GM11168 (cell line): Measurements from ENCODE around the gene C1GALT1C1.
"Not testable (repeated sequence)": the region's sequence is repeated elsewhere in the genome, so short reads cannot be mapped to it uniquely, and the experiment has no call there.

Experiments used
- in situ Hi-C: fragments of 300-500 bp; cut with MboI; formaldehyde crosslinking; loops from one replicate; pipeline ENCODE4 v1.12.0; 2022; ENCODE audit warnings: low sequenced_read_pairs; ENCODE audit not compliant: unreplicated experiment

The C1GALT1C1 gene

GRCh38 chrX:120629667-120630537, at the start of gene C1GALT1C1:
C1GALT1C1 (minus strand) TSS chrX:120630054; CDS start chrX:120627166, 2,888 bp downstream.
- in situ Hi-C loops: loop anchor here (10.0 kb wide), 1 partner anchor 125 kb away; no protein-coding TSS in a partner anchor

DNA sequence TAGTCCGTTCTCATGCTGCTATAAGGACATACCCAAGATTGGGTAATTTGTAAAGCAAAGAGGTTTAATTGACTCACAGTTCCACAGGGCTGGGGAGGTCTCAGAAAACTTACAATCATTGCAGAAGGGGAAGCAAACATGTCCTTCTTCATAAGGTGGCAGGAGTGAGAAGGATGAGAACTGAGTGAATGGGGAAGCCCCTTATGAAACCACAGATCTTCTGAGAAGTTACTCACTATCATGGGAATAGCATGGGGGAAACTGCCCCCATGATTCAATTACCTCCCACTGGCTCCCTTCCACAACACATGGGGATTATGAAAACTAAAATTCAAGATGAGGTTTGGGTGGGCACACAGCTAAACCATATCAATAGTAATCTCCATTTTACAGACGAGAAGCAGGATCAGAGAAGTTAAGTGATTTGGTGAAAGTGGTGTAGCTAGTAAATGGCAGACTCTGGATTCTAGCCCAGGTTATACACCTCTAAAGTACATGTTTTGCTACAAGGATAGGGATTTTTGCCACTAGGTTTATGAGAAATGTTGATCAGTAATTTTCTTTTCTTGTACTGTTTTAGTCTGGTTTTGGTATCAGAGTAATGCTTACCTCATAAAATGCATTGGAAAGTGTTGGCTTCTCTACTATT, 47.3 kb upstream of the C1GALT1C1 start:
- in situ Hi-C loops: no loop called here

- in situ Hi-C loops: no loop called here
Measured at GRCh38 chrX:120672841-120673530, 43.1 kb upstream of the C1GALT1C1 start.

DNA sequence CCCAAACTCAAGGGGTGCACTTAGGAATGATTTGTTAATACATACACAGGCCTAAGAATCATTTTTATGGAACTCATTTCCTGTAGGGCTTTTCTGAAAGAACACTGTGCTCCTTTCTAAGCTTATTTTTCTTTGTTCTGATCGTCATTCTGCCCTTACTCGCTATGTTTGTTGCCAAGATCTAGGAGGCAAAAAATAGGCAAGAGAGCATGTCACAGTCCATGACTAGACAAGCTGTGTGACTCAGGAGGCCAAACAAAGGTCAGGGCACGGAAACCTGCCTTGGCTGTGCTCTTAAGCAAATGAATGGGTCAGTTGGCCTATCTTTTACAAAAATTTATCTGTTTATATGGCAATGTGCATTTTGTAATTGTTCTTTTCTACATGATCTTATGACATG, 42.5 kb upstream of the C1GALT1C1 start:
- in situ Hi-C loops: no loop called here

- in situ Hi-C loops: no loop called here
Measured at GRCh38 chrX:120671963-120672362, 42.1 kb upstream of the C1GALT1C1 start.

GRCh38 chrX:120668357-120668756, 38.5 kb upstream of the C1GALT1C1 start:
- in situ Hi-C loops: no loop called here

DNA sequence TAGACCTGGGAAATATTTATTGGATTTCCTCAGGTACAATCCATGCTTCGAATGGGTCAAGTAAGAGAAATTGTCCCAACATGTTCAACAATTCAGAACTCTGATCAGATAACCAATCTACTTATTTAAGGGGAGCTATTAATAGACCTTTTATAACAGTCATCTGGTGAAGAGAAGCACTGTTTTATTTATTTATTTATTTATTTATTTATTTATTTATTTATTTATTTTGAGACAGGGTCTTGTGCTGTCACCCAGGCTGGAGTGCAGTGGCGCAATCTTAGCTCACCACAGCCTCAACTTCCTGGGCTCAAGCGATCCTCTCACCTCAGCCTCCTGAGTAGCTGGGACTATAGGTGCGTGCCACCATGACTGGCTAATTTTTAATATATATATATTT, 34.7 kb upstream of the C1GALT1C1 start:
- in situ Hi-C loops: not testable (repeated sequence)

- in situ Hi-C loops: no loop called here
Measured at GRCh38 chrX:120664081-120664480, 34.2 kb upstream of the C1GALT1C1 start.

DNA sequence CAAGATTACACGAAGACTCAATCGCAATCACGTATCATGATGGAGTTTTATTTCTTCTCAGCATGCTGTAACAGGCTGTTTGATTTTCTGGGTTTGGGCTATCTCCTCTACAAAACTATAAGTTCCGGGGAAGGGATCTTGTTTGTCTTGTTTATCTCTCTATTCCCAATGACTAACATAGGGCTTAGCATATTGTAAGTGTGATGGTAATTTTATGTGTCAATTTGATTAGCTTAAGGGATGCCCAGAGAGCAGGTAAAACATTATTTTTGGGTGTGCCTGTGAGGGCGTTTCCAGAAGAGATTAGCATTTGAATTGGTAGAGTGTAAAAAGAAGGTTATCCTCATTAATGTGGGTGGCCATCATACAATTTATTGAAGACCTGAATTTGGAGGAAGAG, 32.8 kb upstream of the C1GALT1C1 start:
- in situ Hi-C loops: no loop called here

DNA sequence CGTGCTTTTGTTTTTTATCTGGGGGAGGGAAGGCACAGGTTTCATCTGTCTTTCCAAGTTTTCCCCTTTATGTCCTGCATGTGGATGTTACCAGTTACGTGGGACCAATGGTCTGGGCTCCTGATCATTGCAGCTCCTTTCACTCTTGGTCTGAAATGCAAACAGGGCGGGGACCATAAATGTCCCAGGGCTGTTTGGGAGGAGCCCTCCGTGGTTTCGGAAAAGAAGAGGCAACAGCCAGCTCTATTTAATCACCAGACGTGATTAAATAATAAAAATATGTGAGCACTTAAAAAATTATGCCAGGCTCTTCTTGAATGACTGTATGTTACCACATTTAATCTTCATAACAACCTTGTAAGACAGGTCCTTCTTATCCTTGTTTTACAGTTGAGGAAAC, 30.8 kb upstream of the C1GALT1C1 start:
- in situ Hi-C loops: no loop called here

DNA sequence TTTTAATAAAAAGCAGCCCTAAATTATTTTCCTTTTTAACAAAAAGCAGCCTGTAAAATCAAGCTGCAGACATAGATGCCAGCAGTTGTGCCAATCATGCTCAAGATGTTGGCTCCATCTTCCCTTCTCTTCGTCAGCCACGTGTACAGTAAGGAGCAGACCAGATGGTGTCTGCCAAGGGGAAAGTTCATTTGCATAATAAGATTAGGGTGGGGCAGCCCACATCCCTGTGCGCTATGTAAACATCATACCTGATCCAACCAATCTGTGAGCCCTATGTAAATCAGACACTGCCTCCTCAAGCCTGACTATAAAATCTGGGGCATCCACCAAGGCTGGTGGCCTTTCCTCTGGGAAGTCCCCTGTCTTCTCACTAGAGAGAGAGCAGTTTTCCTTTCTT, 23.1 kb upstream of the C1GALT1C1 start:
- in situ Hi-C loops: no loop called here

DNA sequence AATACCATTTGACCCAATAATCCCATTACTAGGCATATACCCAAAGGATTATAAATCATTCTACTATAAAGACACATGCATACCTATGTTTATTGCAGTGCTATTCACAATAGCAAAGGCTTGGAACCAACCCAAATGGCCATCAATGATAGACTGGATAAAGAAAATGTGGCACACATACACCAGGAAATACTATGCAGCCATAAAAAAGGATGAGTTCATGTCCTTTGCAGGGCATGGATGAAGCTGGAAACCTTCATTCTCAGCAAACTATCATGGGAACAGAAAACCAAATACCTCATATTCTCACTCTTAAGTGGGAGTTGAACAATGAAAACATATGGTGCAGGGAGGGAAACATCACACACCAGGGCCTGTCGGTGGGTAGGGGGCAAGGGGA, 22.4 kb upstream of the C1GALT1C1 start:
- in situ Hi-C loops: not testable (repeated sequence)

- in situ Hi-C loops: no loop called here
Measured at GRCh38 chrX:120647127-120647526, 17.3 kb upstream of the C1GALT1C1 start.

DNA sequence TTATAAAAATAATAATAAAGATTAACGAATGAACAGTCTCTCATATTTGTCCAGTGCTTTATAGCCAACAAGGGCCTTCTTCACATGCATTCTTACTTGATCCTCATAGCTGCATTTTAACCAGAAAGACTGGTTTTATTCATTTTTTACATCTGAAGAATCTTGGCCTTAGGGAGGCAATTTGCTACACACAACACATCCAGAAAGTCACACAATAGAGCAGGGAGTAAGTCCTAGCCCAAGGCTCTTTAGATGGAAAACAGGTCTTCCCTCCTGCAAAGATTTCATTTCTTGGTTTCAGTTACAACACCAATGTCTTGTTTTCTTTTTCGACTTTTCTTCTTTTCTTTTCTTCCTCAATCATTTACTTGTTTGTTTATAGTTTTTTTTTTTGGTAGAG, 13.0 kb upstream of the C1GALT1C1 start:
- in situ Hi-C loops: no loop called here

GRCh38 chrX:120638619-120639018, 8.8 kb upstream of the C1GALT1C1 start:
- in situ Hi-C loops: no loop called here

DNA sequence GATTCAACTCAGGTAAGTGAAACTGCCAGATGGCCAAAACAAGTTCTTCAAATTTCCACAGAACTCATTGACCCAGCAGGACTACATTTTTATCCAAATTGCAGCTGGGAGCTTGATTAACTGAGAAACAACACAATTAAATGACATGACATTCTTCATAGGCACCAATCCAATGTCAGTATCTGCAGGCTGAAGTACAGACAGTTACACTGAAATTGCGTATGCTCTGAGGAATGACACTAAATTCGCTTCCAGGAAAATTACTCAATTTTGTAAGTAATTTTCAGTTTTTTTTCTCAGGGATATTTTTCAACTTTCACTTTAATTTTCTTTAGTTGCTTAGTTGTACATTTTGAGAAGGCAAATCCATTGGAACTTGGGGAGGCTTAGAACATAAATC, 4.5 kb downstream of the C1GALT1C1 start:
- in situ Hi-C loops: loop anchor here (10.0 kb wide), 1 partner anchor 121 kb away; no protein-coding TSS in a partner anchor

- in situ Hi-C loops: no loop called here
Measured at GRCh38 chrX:120617996-120618630, 11.7 kb downstream of the C1GALT1C1 start.

GRCh38 chrX:120614816-120615215, 15.0 kb downstream of the C1GALT1C1 start:
- in situ Hi-C loops: no loop called here

DNA sequence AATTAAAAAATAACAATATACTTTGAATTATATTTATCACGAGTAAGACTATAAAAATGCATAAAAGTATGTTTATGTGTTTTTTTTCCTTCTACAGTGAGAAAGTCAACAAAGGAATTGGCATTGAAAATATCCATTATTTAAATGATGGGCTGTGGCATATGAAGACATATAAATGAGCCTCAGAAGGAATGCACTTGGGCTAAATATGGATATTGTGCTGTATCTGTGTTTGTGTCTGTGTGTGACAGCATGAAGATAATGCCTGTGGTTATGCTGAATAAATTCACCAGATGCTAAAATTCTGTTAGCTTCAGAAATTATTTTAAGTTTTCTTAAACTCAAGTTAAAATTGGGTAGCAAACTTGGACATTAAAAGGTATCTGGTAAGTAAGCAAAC, 17.8 kb downstream of the C1GALT1C1 start:
- in situ Hi-C loops: no loop called here

GRCh38 chrX:120604361-120604782, 25.5 kb downstream of the C1GALT1C1 start:
- in situ Hi-C loops: loop anchor here (5.0 kb wide), 1 partner anchor 42 kb away; the partner anchor contains the start of gene CUL4B
